Activated T-cell treated with anti-CD3 and anti-CD28 coated beads, Interleukin-2, amount 50 U/mL, for 72 hours (primary cell): Measurements from ENCODE around the gene CETN1. TPM values are rescaled to one million over a fixed set of nuclear protein-coding genes. Genes with fewer than 3 reads are reported as not detected.

Experiments used
- ATAC-seq, 2 donors: fragments of 150-1000 bp; cut with Tn5 transposase; replicated peaks in 1 of 2; 2 replicates each; pipeline ENCODE4 v1.10.0; 2021; ENCODE audit warnings: moderate library complexity in 2 of 2, mild to moderate bottlenecking in 1 of 2
- DNase-seq, 2 donors: peaks; one replicate each; pipeline ENCODE4 v3.0.0; 2021 to 2022; ENCODE audit warnings: mixed read lengths in 1 of 2
- H3K27ac Mint-ChIP-seq: one replicate; pipeline ENCODE4 v1.8.0; 2022; ENCODE audit warnings: mild to moderate bottlenecking, moderate library complexity, mixed read lengths
- H3K27me3 Mint-ChIP-seq: one replicate; pipeline ENCODE4 v1.8.0; 2022; ENCODE audit warnings: low read depth, mixed read lengths
- H3K36me3 Mint-ChIP-seq, 2 donors: one replicate each; pipeline ENCODE4 v1.8.0; 2022; ENCODE audit warnings: mixed read lengths in 2 of 2, mild to moderate bottlenecking in 1 of 2; ENCODE audit not compliant: insufficient read depth in 2 of 2
- H3K4me1 Mint-ChIP-seq: one replicate; pipeline ENCODE4 v1.8.0; 2022; ENCODE audit warnings: low read depth, mixed read lengths
- H3K4me3 Mint-ChIP-seq, 2 donors: one replicate each; pipeline ENCODE4 v1.8.0; 2022; ENCODE audit warnings: mild to moderate bottlenecking in 2 of 2, mixed read lengths in 2 of 2, moderate library complexity in 2 of 2
- H3K9me3 Mint-ChIP-seq, 2 donors: one replicate each; pipeline ENCODE4 v1.8.0; 2022; ENCODE audit warnings: mixed read lengths in 2 of 2
- total RNA-seq, 2 donors: library from RNA; stranded (reverse); gene quantifications; one replicate each; pipeline ENCODE4 v1.2.3, GENCODE V29; 2022

CETN1 gene
- total RNA-seq, result not detected

DNA sequence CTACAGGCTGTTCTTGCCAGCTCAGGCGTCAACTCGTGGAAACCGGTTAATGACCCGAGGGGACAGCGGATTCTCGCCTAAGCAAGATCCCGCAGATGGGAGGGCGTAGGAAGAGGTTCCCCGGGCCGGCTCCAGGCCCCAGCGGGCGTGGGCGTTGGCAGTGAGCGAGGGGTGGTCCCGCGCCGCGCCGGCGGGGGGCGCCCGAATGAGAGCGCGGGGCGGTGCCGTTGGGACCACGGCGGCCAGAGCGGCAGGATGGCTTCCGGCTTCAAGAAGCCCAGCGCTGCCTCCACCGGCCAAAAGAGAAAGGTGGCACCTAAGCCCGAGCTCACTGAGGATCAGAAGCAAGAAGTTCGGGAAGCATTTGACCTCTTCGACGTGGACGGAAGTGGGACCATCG lies at the start of gene CETN1:
CETN1 (plus strand) TSS at position 227 of the 400 bp plus-strand sequence; CDS start at position 256, 29 bp downstream.
- DNase-seq, result no peak
- H3K27me3 Mint-ChIP-seq, result peaks cover 14% of the 10 kb centered on the region
- no peak for ATAC-seq
- H3K36me3 Mint-ChIP-seq, result no peaks in the 10 kb centered on the region
- H3K4me1 Mint-ChIP-seq, result no peaks in the 10 kb centered on the region
- no peak within 1 kb of the TSS for H3K27ac Mint-ChIP-seq
- H3K4me3 Mint-ChIP-seq, result no peak within 1 kb of the TSS
- H3K9me3 Mint-ChIP-seq, result no peaks in the 10 kb centered on the region

GRCh38 chr18:532018-532417 lies 48.2 kb upstream of the CETN1 start:
- Mint-ChIP-seq H3K9me3 (no peaks in the 10 kb centered on the region), H3K27me3 (peaks cover 6% of the 10 kb centered on the region), H3K27ac (no peak overlapping the region), H3K4me3 (no peak overlapping the region), H3K36me3 (peaks cover 2% of the 10 kb centered on the region in 2 donors), H3K4me1 (no peaks in the 10 kb centered on the region)
- DNase-seq (no peak), ATAC-seq (no peak)

- peaks cover 6% of the 10 kb centered on the region for H3K27me3 Mint-ChIP-seq
- H3K4me1 Mint-ChIP-seq, result no peaks in the 10 kb centered on the region
- no peak overlapping the region for H3K4me3 Mint-ChIP-seq
- no peak overlapping the region for H3K27ac Mint-ChIP-seq
- H3K36me3 Mint-ChIP-seq, result peaks cover 2% of the 10 kb centered on the region in 2 donors
- no peaks in the 10 kb centered on the region for H3K9me3 Mint-ChIP-seq
- DNase-seq (no peak), ATAC-seq (no peak)
These were observed 47.5 kb upstream of the CETN1 start for GRCh38 chr18:532632-533031.

DNA sequence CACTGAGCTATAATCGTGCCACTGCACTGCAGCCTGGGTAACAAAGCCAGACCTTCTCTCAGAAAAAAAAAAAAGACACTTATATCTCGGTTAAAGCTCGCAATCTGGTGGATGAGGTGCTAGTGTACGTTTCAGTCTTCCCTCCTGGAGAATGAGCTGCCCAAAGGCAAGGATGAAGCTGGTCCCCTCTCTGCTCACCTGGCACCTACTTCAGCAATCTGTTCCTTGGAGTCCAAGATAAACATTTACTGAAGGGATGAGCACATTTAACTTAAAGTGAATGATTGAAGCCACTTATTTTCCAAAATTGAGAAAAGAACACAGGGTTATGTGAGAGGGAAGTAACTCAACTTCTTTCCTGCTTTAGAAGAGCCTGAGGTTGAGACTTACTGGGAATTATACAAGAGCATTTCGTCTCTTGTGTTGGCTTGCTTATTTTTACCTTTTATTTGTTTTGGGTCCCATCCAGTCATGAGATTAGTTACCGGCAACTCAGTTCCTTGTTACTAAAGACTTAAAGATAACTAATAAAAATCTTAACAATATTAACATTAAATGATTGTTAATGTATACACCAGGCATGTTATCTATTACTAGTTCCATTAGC lies 46.1 kb upstream of the CETN1 start:
- H3K27me3 Mint-ChIP-seq, result peaks cover 6% of the 10 kb centered on the region
- no peak overlapping the region for H3K4me3 Mint-ChIP-seq
- DNase-seq (no peak), ATAC-seq (no peak)
- H3K27ac Mint-ChIP-seq, result no peak overlapping the region
- H3K36me3 Mint-ChIP-seq, result peaks cover 2% of the 10 kb centered on the region in 2 donors
- no peaks in the 10 kb centered on the region for H3K4me1 Mint-ChIP-seq
- H3K9me3 Mint-ChIP-seq, result no peaks in the 10 kb centered on the region

GRCh38 chr18:543447-544078 lies 36.6 kb upstream of the CETN1 start:
- H3K27me3 Mint-ChIP-seq, result peaks cover 7% of the 10 kb centered on the region
- no peaks in the 10 kb centered on the region for H3K36me3 Mint-ChIP-seq
- ATAC-seq, result no peak
- no peaks in the 10 kb centered on the region for H3K4me1 Mint-ChIP-seq
- peaks cover 0 to 1% of the 10 kb centered on the region in 2 donors for H3K9me3 Mint-ChIP-seq
- no peak for DNase-seq
- no peak overlapping the region for H3K4me3 Mint-ChIP-seq
- no peak overlapping the region for H3K27ac Mint-ChIP-seq

DNA sequence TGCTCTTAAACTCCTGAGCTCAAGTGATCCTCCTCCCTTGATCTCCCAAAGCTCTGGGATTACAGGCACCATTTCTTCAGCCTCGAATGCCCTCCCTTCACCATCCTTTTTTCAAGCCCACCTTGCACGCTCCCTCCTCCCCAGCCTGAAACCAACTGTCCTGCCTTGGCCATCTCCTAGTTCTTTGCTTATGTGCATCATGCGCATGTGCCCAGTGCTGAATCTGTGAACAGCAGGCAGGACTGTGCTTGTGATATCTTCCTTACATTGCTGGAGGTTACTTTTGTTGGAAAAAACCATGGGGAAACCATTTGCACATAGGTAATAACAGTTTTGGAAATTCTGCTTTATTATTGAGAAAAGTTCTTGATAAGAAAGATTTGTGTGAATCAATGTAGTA lies 30.2 kb upstream of the CETN1 start:
- no peak for ATAC-seq
- H3K27ac Mint-ChIP-seq, result no peak overlapping the region
- H3K27me3 Mint-ChIP-seq, result peaks cover 6% of the 10 kb centered on the region

GRCh38 chr18:551404-552061 lies 28.6 kb upstream of the CETN1 start:
- Mint-ChIP-seq H3K27me3 (peaks cover 6% of the 10 kb centered on the region), H3K4me1 (no peaks in the 10 kb centered on the region), H3K4me3 (no peak overlapping the region), H3K27ac (no peak overlapping the region), H3K9me3 (peaks cover 0 to 1% of the 10 kb centered on the region in 2 donors), H3K36me3 (no peaks in the 10 kb centered on the region)
- DNase-seq, result no peak
- ATAC-seq, result no peak

More for the DNA sequence above, 30.2 kb upstream of the CETN1 start:
- no peak overlapping the region for H3K4me3 Mint-ChIP-seq
- no peaks in the 10 kb centered on the region for H3K36me3 Mint-ChIP-seq
- H3K9me3 Mint-ChIP-seq, result peaks cover 0 to 1% of the 10 kb centered on the region in 2 donors
- DNase-seq, result no peak
- no peaks in the 10 kb centered on the region for H3K4me1 Mint-ChIP-seq

DNA sequence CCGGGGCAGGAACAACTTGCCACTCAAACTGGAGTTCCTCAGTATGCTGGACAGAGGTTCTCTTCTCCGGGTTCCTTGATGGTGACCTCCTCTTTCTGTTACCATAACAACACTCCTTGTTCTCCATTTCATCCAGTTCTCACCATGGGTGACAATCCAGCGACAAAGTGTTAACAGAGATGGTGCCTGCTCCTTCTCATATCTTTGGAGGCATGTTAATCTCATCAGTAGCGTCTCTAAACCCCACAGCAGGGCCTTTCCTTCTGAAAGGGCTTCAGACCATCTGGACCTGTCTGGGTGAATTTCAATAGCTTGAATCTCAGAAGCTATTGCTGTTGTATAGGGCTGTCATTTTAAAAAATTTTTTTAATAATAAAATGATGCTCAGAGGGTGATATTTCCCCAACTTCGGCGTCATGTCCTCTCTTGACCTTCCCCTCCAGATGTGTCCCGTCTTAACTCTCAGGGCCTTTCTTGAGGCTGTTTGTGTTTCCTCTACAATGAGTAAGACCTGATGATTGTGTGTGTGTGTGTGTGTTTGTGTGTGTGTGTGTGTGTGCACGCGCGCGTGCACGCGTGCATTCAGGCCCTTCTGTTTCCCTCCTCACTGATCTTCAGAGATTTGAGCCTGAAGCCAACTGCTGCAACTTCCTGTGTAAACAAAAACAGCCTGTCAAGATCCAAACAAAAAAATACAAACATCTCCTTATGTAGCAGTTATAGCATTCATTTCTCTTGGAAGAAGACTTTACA lies 24.3 kb upstream of the CETN1 start:
- H3K27me3 Mint-ChIP-seq, result no peaks in the 10 kb centered on the region
- no peak for ATAC-seq
- no peaks in the 10 kb centered on the region for H3K4me1 Mint-ChIP-seq
- no peaks in the 10 kb centered on the region for H3K36me3 Mint-ChIP-seq
- no peak for DNase-seq
- no peak overlapping the region for H3K4me3 Mint-ChIP-seq
- no peak overlapping the region for H3K27ac Mint-ChIP-seq
- H3K9me3 Mint-ChIP-seq, result no peaks in the 10 kb centered on the region

DNA sequence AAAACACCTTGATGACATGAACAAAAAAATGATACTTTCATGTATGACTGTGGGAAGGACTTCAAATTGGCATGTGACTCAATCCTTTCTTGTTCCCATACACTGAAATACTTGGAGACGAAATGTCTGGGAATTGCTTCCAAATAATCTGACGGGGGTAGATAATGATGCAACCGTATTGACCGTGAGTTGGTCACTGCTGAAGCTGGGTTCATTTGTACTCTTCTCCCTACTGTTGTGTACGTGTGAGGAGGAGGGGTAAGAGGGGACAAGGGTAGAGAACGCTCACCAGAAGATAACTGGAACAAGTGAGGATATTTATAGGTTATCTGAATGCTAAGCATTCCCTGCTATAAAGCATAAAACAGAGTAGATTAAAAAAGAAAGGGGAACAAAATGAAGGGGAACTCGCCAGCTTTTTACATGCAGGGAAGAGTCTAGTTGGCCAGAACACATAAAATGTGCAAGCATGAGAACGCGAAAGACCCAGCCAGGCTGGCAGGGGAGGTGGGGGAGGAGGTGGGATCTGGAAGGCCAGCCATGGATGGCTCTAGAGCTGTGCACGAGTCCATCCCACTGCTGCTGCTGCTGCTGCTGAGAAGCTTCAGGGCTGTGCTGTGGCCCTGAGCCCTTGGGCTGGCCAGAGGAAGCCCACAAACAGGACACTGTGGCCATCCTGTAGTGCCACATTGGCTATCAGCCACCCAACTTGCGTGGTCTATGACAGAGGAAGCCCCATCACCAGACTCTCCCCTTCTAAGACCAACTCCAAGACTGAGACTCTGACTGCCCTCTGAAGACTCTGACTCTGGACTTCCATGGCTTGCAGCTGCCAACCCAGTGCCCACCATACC lies 15.2 kb upstream of the CETN1 start:
- no peak for DNase-seq
- H3K9me3 Mint-ChIP-seq, result no peaks in the 10 kb centered on the region
- no peaks in the 10 kb centered on the region for H3K4me1 Mint-ChIP-seq
- H3K36me3 Mint-ChIP-seq, result no peaks in the 10 kb centered on the region
- no peak overlapping the region for H3K27ac Mint-ChIP-seq
- peaks cover 13% of the 10 kb centered on the region for H3K27me3 Mint-ChIP-seq
- H3K4me3 Mint-ChIP-seq, result no peak overlapping the region
- no peak for ATAC-seq

DNA sequence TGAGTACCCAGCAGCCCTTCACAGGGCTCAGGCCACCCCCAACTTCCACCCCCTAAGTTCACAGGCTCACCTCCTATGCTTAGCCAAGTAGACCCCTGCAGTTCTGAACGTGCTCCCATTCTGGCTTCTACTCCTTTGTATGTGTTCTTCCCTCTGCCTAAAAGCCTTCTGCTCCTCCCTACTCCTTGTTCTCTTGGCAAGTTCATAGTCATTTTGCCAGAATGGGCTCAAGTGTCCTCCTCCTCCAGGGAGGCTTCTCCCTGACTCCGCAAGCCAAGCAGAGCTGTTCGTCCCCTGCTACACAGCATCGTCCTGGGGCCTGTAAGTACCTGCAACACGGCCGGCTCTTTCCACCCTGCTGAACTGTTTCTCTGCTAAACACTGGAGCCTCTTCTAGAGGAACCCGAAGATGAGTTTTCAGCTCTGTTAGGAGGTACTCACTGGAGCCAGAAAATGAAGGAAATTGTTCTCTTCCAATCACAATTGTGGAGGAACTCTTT lies 14.6 kb upstream of the CETN1 start:
- Mint-ChIP-seq H3K9me3 (no peaks in the 10 kb centered on the region), H3K4me3 (no peak overlapping the region), H3K27me3 (peaks cover 13% of the 10 kb centered on the region), H3K27ac (no peak overlapping the region), H3K36me3 (no peaks in the 10 kb centered on the region), H3K4me1 (no peaks in the 10 kb centered on the region)
- no peak for DNase-seq
- ATAC-seq, result no peak

- Mint-ChIP-seq H3K27ac (no peak overlapping the region), H3K9me3 (no peaks in the 10 kb centered on the region), H3K27me3 (peaks cover 13% of the 10 kb centered on the region), H3K36me3 (no peaks in the 10 kb centered on the region), H3K4me1 (no peaks in the 10 kb centered on the region), H3K4me3 (no peak overlapping the region)
- ATAC-seq (no peak), DNase-seq (no peak)
These were observed 13.1 kb upstream of the CETN1 start for GRCh38 chr18:567122-567521.

- no peaks in the 10 kb centered on the region for H3K36me3 Mint-ChIP-seq
- no peak for ATAC-seq
These were observed 11.4 kb upstream of the CETN1 start for GRCh38 chr18:568731-569130.

More at GRCh38 chr18:568731-569130, 11.4 kb upstream of the CETN1 start:
- Mint-ChIP-seq H3K27ac (no peak overlapping the region), H3K4me1 (no peaks in the 10 kb centered on the region), H3K4me3 (no peak overlapping the region), H3K27me3 (peaks cover 13% of the 10 kb centered on the region), H3K9me3 (no peaks in the 10 kb centered on the region)
- no peak for DNase-seq
